Measurements from ENCODE around the gene BRI3BP. TPM values are rescaled to one million over a fixed set of nuclear protein-coding genes. Genes with fewer than 3 reads are reported as not detected.

BRI3BP gene
- total and polyA plus RNA-seq, 9 of the 15 experiments (the other 6 are each of a cell fraction or from before 2014, with no cell fraction given), result 12.3 to 25.0 (median 16.6) TPM

DNA sequence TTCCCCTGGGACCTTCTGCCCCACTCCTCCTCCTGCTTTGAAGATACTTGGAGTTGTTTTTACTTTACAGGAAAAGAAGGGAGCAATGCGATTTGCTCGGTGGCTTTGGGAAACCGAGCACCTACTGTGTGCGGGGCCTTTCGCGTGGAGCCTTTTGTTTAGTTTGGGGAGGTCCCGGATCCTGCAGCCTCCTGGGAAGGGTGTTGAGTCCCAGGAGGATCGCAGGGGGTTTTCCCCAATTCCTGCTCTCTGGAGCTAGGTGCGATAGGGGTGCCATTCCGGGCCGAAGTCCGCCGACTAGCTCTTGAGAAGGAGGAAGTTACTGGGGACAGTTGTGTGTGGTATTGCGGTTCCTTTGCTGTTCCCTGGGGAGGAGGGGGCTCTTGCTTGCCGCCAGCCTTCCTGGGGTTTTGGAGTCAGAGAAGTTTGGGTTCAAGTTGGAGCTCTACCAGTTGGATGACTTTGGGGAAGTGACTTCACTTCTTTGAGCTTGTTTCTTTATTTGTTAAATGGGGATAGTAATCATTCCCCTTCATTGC lies 1.1 kb downstream of the BRI3BP start (continued):
- TF ChIP-seq, protein P1, sequence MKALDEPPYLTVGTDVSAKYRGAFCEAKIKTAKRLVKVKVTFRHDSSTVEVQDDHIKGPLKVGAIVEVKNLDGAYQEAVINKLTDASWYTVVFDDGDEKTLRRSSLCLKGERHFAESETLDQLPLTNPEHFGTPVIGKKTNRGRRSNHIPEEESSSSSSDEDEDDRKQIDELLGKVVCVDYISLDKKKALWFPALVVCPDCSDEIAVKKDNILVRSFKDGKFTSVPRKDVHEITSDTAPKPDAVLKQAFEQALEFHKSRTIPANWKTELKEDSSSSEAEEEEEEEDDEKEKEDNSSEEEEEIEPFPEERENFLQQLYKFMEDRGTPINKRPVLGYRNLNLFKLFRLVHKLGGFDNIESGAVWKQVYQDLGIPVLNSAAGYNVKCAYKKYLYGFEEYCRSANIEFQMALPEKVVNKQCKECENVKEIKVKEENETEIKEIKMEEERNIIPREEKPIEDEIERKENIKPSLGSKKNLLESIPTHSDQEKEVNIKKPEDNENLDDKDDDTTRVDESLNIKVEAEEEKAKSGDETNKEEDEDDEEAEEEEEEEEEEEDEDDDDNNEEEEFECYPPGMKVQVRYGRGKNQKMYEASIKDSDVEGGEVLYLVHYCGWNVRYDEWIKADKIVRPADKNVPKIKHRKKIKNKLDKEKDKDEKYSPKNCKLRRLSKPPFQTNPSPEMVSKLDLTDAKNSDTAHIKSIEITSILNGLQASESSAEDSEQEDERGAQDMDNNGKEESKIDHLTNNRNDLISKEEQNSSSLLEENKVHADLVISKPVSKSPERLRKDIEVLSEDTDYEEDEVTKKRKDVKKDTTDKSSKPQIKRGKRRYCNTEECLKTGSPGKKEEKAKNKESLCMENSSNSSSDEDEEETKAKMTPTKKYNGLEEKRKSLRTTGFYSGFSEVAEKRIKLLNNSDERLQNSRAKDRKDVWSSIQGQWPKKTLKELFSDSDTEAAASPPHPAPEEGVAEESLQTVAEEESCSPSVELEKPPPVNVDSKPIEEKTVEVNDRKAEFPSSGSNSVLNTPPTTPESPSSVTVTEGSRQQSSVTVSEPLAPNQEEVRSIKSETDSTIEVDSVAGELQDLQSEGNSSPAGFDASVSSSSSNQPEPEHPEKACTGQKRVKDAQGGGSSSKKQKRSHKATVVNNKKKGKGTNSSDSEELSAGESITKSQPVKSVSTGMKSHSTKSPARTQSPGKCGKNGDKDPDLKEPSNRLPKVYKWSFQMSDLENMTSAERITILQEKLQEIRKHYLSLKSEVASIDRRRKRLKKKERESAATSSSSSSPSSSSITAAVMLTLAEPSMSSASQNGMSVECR (CRISPR knock-in tag; IDR thresholded peaks at IDR 0.05), result peak; percentile 35; the same call in 1 of the 2 replicates
- TF ChIP-seq ZBTB7A (IDR thresholded peaks at IDR 0.05; ENCODE audit: borderline replicate concordance, control insufficient read depth, low read depth, low read length), result peak; percentile 57; the same call in 1 of the 2 replicates
- TF ChIP-seq, protein P2, sequence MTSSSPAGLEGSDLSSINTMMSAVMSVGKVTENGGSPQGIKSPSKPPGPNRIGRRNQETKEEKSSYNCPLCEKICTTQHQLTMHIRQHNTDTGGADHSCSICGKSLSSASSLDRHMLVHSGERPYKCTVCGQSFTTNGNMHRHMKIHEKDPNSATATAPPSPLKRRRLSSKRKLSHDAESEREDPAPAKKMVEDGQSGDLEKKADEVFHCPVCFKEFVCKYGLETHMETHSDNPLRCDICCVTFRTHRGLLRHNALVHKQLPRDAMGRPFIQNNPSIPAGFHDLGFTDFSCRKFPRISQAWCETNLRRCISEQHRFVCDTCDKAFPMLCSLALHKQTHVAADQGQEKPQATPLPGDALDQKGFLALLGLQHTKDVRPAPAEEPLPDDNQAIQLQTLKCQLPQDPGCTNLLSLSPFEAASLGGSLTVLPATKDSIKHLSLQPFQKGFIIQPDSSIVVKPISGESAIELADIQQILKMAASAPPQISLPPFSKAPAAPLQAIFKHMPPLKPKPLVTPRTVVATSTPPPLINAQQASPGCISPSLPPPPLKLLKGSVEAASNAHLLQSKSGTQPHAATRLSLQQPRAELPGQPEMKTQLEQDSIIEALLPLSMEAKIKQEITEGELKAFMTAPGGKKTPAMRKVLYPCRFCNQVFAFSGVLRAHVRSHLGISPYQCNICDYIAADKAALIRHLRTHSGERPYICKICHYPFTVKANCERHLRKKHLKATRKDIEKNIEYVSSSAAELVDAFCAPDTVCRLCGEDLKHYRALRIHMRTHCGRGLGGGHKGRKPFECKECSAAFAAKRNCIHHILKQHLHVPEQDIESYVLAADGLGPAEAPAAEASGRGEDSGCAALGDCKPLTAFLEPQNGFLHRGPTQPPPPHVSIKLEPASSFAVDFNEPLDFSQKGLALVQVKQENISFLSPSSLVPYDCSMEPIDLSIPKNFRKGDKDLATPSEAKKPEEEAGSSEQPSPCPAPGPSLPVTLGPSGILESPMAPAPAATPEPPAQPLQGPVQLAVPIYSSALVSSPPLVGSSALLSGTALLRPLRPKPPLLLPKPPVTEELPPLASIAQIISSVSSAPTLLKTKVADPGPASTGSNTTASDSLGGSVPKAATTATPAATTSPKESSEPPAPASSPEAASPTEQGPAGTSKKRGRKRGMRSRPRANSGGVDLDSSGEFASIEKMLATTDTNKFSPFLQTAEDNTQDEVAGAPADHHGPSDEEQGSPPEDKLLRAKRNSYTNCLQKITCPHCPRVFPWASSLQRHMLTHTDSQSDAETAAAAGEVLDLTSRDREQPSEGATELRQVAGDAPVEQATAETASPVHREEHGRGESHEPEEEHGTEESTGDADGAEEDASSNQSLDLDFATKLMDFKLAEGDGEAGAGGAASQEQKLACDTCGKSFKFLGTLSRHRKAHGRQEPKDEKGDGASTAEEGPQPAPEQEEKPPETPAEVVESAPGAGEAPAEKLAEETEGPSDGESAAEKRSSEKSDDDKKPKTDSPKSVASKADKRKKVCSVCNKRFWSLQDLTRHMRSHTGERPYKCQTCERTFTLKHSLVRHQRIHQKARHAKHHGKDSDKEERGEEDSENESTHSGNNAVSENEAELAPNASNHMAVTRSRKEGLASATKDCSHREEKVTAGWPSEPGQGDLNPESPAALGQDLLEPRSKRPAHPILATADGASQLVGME (CRISPR knock-in tag; IDR thresholded peaks at IDR 0.05), result no peak
- TF ChIP-seq HNRNPH1 (optimal IDR thresholded peaks at IDR 0.05; ENCODE audit: low read depth, low read length), result no peak
- TF ChIP-seq SP2 (IDR thresholded peaks at IDR 0.05; ENCODE audit: extremely low read depth, low read depth, low read length, poor library complexity, severe bottlenecking), result no peak
- no peak for TF ChIP-seq ZNF140 (CRISPR knock-in tag; IDR thresholded peaks at IDR 0.05)
- 0 out of 2 replicates have a peak, but pooled peaks have one; percentile 15 for TF ChIP-seq ELF1 (tag; IDR thresholded peaks at IDR 0.05)
- TF ChIP-seq BRD9 (IDR thresholded peaks at IDR 0.05; ENCODE audit: low read depth, partially characterized antibody), result no peak
- TF ChIP-seq SNIP1 (IDR thresholded peaks at IDR 0.05; ENCODE audit: low read depth), result no peak
- no peak for TF ChIP-seq ZNF431 (CRISPR knock-in tag; IDR thresholded peaks at IDR 0.05)
- TF ChIP-seq ZNF212 (CRISPR knock-in tag; IDR thresholded peaks at IDR 0.05), result no peak
- TF ChIP-seq PHB2 (IDR thresholded peaks at IDR 0.05; ENCODE audit: low read depth), result no peak
- peak in 1 of 3 experiments; percentile 11 for TF ChIP-seq YY1 (IDR thresholded peaks at IDR 0.05; ENCODE audit: borderline replicate concordance in 1 of 3, control insufficient read depth in 1 of 3, extremely low read depth in 1 of 3, insufficient read depth in 3 of 3, insufficient read length in 1 of 3, insufficient replicate concordance in 2 of 3, low read depth in 1 of 3, low read length in 2 of 3)
- no peak for TF ChIP-seq ZNF586 (CRISPR knock-in tag; conservative IDR thresholded peaks at IDR 0.05)
- no peak for TF ChIP-seq KDM4B (IDR thresholded peaks at IDR 0.05; ENCODE audit: borderline replicate concordance in 2 of 2, low read depth in 1 of 2)
- TF ChIP-seq NRF1 (conservative IDR thresholded peaks at IDR 0.05 in 1 of 2, IDR thresholded peaks at IDR 0.05 in 1 of 2), result peak in 1 of 2 experiments; percentile 35; a peak in 1 of 4 replicates
- TF ChIP-seq PRPF4 (IDR thresholded peaks at IDR 0.05; ENCODE audit: insufficient read depth, low read depth, low read length, poor library complexity, severe bottlenecking), result no peak
